GM18861 (cell line): ENCODE results near the gene LGR6.
"Not testable (repeated sequence)": the region's sequence is repeated elsewhere in the genome, so short reads cannot be mapped to it uniquely, and the experiment has no call there.

Experiments
- ATAC-seq: cut with Tn5 transposase; IDR thresholded peaks from one replicate; pipeline ENCODE4 v1.9.1; 2021; ENCODE audit not compliant: unreplicated experiment

LGR6 gene

GRCh38 chr1:202255343-202255742, 61.7 kb downstream of the LGR6 start:
- ATAC-seq, result no peak

DNA sequence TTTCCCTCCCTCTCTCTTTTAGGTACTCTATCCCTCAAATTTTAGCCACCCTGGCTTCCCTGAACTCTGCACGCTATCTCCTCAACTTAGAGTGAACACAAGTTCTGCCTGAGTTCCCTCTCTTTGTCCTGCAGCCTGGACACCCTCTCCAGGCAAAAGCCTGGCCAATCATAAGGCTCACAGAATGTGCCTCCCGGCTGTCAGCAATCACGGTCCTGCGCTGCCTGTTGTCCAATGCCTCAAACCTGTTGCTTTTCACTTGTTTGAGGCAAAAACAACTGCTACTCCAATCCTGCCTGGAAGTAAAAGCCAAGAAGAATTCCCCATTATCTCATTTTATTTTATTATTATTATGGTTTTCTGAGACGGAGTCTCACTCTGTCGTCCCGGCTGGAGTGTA, 66.1 kb downstream of the LGR6 start:
- ATAC-seq, result no peak

- ATAC-seq, result not testable (repeated sequence)
These were observed 67.8 kb downstream of the LGR6 start for GRCh38 chr1:202261209-202261958.

- ATAC-seq, result no peak
These were observed 70.0 kb downstream of the LGR6 start for GRCh38 chr1:202263628-202264027.

DNA sequence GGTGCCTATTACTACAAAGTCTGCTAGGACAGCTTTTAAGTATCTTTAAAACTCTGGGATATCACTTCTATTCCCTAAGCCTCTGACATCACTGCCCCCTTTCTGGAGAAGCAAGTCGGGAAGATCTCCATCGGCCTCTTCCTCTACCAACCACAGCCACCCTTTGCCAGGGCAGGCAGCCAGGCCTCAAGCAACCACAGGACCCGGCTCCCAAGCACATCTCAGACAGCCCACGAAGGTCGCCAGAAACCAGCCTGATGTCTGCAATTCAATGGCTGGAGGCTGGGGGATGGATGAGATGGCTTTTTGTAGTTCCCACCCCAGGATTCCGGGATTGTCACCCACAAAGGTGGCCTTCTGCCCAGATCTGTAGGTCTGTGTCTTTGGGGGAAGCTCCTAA, 70.7 kb downstream of the LGR6 start:
- no peak for ATAC-seq

DNA sequence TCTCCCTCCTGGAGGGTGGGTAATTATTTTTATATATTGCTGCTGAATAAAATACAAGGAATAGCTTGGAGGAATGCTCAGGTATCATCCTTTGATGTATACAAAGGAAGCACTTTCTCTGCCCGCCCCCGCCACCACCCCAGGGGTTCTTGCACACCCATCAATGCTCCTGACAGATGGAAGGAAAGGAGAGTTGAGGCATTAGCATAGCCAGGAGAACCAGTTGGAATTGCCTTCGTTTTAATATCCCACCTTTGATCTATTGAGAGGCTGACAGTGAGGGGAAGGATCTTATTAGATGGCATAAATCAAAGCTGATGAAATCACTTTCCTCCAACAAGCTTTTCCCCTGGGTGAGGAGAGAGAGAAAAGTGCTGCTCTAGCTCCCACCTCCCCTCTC, 71.1 kb downstream of the LGR6 start:
- no peak for ATAC-seq

DNA sequence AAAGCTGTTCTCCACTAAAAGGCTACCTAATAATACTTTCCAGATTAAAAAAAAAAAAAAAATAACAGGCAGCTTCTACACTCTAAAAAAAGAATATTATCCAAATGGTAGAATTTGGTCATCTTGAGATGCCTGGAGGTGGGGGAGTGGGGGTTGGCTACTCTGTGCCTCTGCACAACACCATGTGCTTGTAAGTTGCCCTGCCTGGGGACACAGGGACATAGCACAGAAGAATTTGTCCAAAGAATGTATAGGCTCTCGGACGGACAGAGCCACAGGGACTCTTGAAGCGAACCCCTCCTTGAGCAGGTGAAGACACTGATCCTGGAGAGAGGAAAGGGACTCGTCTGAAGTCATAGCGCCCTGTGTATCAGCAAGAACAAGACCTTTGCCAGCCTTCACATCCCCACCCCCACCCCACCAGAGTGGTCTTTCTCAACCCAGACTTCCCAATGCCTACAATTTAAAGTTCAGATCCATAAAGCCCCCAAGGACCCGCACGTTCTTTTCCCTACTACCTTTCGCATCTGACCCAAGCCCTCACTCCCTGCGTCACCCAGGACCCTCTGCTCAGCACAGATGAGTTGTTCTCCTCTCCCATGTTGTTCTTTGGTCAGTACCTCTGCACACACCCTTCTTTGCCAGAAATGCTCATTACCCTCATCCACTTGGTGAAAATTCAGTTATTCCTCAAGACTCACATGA, 72.6 kb downstream of the LGR6 start:
- ATAC-seq, result no peak

DNA sequence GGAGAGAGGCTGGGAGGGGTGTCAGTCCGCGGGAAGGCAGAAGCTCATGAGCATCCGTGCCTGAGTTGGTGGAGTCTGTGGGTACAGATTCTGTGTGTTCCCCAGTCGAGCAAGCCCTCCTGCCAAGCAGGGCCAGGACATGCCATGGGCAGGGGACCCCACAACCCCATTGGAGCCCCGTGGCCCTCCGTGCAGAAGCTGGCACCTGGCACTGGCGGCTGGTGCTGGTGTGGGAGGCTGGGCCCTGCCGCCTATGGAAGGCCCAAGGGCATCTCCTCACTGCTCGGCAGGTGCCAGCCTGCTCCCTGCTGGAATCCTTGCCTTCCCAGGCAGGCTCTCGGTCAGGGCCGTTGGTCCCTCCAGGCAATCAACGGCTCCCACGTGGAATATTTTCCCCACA, 74.4 kb downstream of the LGR6 start:
- no peak for ATAC-seq

DNA sequence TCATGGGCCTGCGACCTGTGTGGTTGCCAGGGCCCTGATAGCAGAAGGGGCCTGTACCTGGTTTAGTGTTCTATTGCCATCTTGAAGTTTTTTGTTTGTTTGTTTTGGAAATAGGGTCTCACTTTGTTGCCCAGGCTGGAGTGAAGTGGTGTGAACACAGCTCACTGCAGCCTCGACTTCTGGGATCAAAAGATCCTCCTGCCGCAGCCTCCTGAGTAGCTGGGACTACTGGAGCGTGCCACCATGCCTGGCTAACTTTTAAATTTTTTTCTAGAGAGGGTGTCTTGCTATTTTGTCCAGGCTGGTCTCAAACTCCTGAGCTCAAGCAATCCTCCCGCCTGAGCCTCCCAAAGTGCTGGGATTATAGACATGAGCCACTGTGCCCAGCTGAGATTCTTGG, 75.2 kb downstream of the LGR6 start:
- no peak for ATAC-seq

- no peak for ATAC-seq
These were observed 77.3 kb downstream of the LGR6 start for GRCh38 chr1:202270871-202271326.

- ATAC-seq, result no peak
These were observed 78.7 kb downstream of the LGR6 start for GRCh38 chr1:202272103-202272845.

DNA sequence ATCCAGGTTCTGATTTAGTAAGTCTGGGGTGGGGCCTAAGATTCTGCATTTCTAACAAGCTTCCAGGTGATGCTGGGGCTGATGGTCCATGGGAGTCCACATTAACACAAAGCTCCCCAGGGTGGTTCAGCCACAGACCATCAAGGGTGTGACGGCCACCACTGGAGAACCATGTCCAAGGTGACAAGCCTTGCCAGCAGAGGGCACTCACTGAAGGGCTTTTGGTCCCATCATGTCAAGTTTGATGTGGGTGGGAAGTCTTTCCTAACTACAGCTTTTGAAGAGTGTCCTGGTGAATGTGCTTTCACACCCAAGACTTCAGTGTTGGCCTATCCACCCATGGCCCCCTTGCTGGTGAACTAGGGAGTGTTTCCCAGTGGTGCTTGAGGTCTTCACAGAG, 81.0 kb downstream of the LGR6 start:
- no peak for ATAC-seq

GRCh38 chr1:202275061-202275770, 81.6 kb downstream of the LGR6 start:
- ATAC-seq, result no peak

DNA sequence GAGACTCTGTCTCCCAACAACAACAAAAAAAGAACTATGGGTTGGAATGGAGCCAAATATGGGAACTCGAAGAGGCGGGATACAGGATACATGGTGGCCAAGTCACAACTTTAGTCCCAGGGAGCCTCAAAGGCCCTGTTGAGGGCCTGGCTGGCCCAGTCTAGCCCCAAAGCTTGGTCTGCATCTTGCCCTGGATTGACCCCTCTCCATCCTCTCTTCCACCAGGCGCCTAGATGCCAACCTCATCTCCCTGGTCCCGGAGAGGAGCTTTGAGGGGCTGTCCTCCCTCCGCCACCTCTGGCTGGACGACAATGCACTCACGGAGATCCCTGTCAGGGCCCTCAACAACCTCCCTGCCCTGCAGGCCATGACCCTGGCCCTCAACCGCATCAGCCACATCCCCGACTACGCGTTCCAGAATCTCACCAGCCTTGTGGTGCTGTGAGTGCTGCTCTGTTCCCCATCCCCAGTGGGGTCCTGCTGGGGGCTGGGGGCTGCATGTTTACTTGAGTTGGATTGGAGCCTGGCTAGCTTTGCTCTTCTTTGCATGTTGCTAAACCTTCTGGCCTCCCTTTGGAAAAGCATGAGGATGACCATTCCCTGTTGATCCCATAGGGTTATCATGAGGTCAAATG, 82.6 kb downstream of the LGR6 start:
- ATAC-seq, result no peak

- ATAC-seq, result no peak
These were observed 83.3 kb downstream of the LGR6 start for GRCh38 chr1:202276920-202277319.

DNA sequence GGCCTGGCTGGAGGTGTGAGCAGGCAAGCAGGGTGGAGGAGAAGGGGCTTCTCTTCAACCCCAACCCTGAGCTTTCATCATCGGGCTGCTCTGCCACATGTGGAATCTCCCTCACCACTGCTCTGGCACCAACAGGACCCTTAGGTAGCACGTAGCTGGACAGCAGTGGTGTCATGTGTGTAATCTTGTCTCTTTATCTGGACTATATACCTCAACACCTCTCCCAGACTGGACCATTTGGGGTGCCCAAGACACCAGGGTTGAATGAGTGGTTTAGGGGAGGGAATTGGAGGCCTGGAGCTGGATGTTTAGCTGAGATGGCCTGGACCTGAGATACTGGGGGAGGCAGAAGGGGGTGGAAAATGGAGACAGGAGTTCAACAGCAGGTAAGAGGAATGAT, 85.2 kb downstream of the LGR6 start:
- no peak for ATAC-seq

GRCh38 chr1:202279806-202280205, 86.2 kb downstream of the LGR6 start:
- no peak for ATAC-seq

DNA sequence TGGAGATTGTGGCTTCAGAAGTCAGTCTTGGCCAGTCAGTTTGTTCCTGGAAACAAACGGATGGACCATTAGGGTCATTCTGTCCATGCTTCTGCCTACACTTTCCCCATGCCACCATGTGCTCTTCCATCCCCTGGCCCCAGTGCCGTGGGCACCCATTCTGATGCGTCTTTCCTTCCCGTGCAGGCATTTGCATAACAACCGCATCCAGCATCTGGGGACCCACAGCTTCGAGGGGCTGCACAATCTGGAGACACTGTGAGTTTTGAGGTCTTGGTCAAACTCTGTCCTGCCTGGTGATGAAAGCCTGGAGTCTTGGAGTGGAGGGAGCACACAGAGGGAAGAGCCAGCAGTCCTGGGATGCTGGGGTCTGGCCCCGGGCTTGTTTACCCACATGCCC, 87.0 kb downstream of the LGR6 start:
- no peak for ATAC-seq

GRCh38 chr1:202281316-202282024, 87.9 kb downstream of the LGR6 start:
- ATAC-seq, result no peak

GRCh38 chr1:202282025-202282371, 88.4 kb downstream of the LGR6 start:
- ATAC-seq, result no peak
